BE2C (cell line): ENCODE data around the gene BSND.

Experiments
- DNase-seq: peaks from one replicate; pipeline ENCODE4 v3.0.0-alpha.2; 2020
- H3K27me3 ChIP-seq: fragments of 250-450 bp; sonication (Bioruptor Pico); 2 replicates; pipeline ENCODE4 v1.5.1; 2020; ENCODE audit warnings: mild to moderate bottlenecking
- H3K36me3 ChIP-seq: fragments of 250-450 bp; sonication (Bioruptor Pico); 2 replicates; pipeline ENCODE4 v1.5.1; 2020; ENCODE audit warnings: mild to moderate bottlenecking
- H3K4me1 ChIP-seq: fragments of 250-450 bp; sonication (Bioruptor Pico); 2 replicates; pipeline ENCODE4 v1.5.1; 2020
- H3K4me3 ChIP-seq: 2 replicates; pipeline ENCODE4 v1.5.1; 2011; ENCODE audit warnings: low read depth, low read length
- H3K9me3 ChIP-seq: fragments of 250-450 bp; sonication (Bioruptor Pico); 2 replicates; pipeline ENCODE4 v1.5.1; 2020
- CTCF ChIP-seq: IDR thresholded peaks from 2 replicates; pipeline ENCODE4 v1.5.1; 2012; ENCODE audit warnings: mild to moderate bottlenecking, low read depth, low read length

Gene BSND

GRCh38 chr1:54972436-54972835 is 26.3 kb upstream of the BSND start:
- H3K4me3 ChIP-seq = no peak overlapping the region
- no peak for DNase-seq
- H3K4me1 ChIP-seq = no peaks in the 10 kb centered on the region
- no peaks in the 10 kb centered on the region for H3K9me3 ChIP-seq
- no peak for TF ChIP-seq CTCF
- no peaks in the 10 kb centered on the region for H3K36me3 ChIP-seq
- H3K27me3 ChIP-seq = no peaks in the 10 kb centered on the region

GRCh38 chr1:54973205-54973921 is 25.4 kb upstream of the BSND start:
- DNase-seq = no peak
- H3K4me3 ChIP-seq = no peak overlapping the region

GRCh38 chr1:54975356-54976108 is 23.2 kb upstream of the BSND start:
- DNase-seq = no peak
- TF ChIP-seq CTCF = no peak
- H3K4me1 ChIP-seq = no peaks in the 10 kb centered on the region
- no peaks in the 10 kb centered on the region for H3K36me3 ChIP-seq
- H3K9me3 ChIP-seq = no peaks in the 10 kb centered on the region
- peaks cover 5% of the 10 kb centered on the region for H3K27me3 ChIP-seq
- H3K4me3 ChIP-seq = no peak overlapping the region

More at GRCh38 chr1:54973205-54973921, 25.4 kb upstream of the BSND start:
- Histone ChIP-seq H3K36me3 (no peaks in the 10 kb centered on the region), H3K4me1 (no peaks in the 10 kb centered on the region), H3K9me3 (no peaks in the 10 kb centered on the region), H3K27me3 (no peaks in the 10 kb centered on the region)
- peak; percentile 30 for TF ChIP-seq CTCF

GRCh38 chr1:54976747-54977146 is 22.0 kb upstream of the BSND start:
- H3K4me3 ChIP-seq = no peak overlapping the region
- H3K4me1 ChIP-seq = no peaks in the 10 kb centered on the region
- H3K9me3 ChIP-seq = no peaks in the 10 kb centered on the region
- H3K36me3 ChIP-seq = no peaks in the 10 kb centered on the region
- peaks cover 6% of the 10 kb centered on the region for H3K27me3 ChIP-seq
- no peak for DNase-seq
- TF ChIP-seq CTCF = no peak

GRCh38 chr1:54977533-54978297 is 21.0 kb upstream of the BSND start:
- H3K4me3 ChIP-seq = no peak overlapping the region
- no peak for DNase-seq
- no peaks in the 10 kb centered on the region for H3K36me3 ChIP-seq
- TF ChIP-seq CTCF = no peak
- H3K9me3 ChIP-seq = no peaks in the 10 kb centered on the region
- H3K4me1 ChIP-seq = no peaks in the 10 kb centered on the region
- H3K27me3 ChIP-seq = peaks cover 6% of the 10 kb centered on the region
